ENCODE data around the gene CCDC154.

Gene CCDC154

GRCh38 chr16:1434644-1435592 is 9.4 kb downstream of the CCDC154 start:
- DNase-seq: no peak

- no peak for DNase-seq
Observed at GRCh38 chr16:1433756-1434155, 10.6 kb downstream of the CCDC154 start.

GRCh38 chr16:1433263-1433560 is 11.1 kb downstream of the CCDC154 start:
- DNase-seq: no peak

- DNase-seq: no peak
Observed at GRCh38 chr16:1432388-1433262, 11.7 kb downstream of the CCDC154 start.

GRCh38 chr16:1431497-1432270 is 12.7 kb downstream of the CCDC154 start:
- DNase-seq: no peak

- peak; percentile 69 for DNase-seq
Observed at GRCh38 chr16:1430759-1431496, 13.4 kb downstream of the CCDC154 start, which contains the start of gene PERCC1. PERCC1 (plus strand) TSS chr16:1431078; CDS start chr16:1432594, 1,516 bp downstream.

GRCh38 chr16:1430214-1430758 is 14.1 kb downstream of the CCDC154 start:
- DNase-seq: no peak

- DNase-seq: no peak
Observed at GRCh38 chr16:1429631-1430030, 14.7 kb downstream of the CCDC154 start.

- DNase-seq: no peak
Observed at GRCh38 chr16:1429012-1429411, 15.3 kb downstream of the CCDC154 start.

- no peak for DNase-seq
Observed at GRCh38 chr16:1428511-1428910, 15.8 kb downstream of the CCDC154 start.

GRCh38 chr16:1427473-1428461 is 16.6 kb downstream of the CCDC154 start:
- DNase-seq: no peak

- no peak for DNase-seq
Observed at GRCh38 chr16:1426734-1427471, 17.5 kb downstream of the CCDC154 start.

- DNase-seq: no peak
Observed at GRCh38 chr16:1425616-1426370, 18.6 kb downstream of the CCDC154 start.

GRCh38 chr16:1424028-1424427 is 20.3 kb downstream of the CCDC154 start:
- no peak for DNase-seq

- DNase-seq: no peak
Observed at GRCh38 chr16:1422076-1422475, 22.3 kb downstream of the CCDC154 start.

GRCh38 chr16:1420111-1420539 is 24.2 kb downstream of the CCDC154 start:
- DNase-seq: no peak

- DNase-seq: no peak
Observed at GRCh38 chr16:1416521-1416941, 27.8 kb downstream of the CCDC154 start.

- DNase-seq: no peak
Observed at GRCh38 chr16:1414532-1415260, 29.7 kb downstream of the CCDC154 start, which contains the start of gene UNKL. UNKL (minus strand) TSS chr16:1414704; CDS start chr16:1414691, 13 bp downstream.

Data from NCI-H2081 treated with DMSO at 0.1 percent for 48 hours (cell line).